HG03196 (cell line): Measurements from ENCODE around the gene SEPTIN14.
"Not testable (repeated sequence)": the region's sequence is repeated elsewhere in the genome, so short reads cannot be mapped to it uniquely, and the experiment has no call there.

Source experiments
- ATAC-seq: cut with Tn5 transposase; IDR thresholded peaks from one replicate; pipeline ENCODE4 v1.9.1; 2021; ENCODE audit not compliant: unreplicated experiment

The SEPTIN14 gene

GRCh38 chr7:55785444-55785843, 77.1 kb downstream of the SEPTIN14 start:
- ATAC-seq: not testable (repeated sequence)

GRCh38 chr7:55784151-55784550, 78.4 kb downstream of the SEPTIN14 start:
- no peak for ATAC-seq

- no peak for ATAC-seq
Measured at GRCh38 chr7:55778631-55779030, 83.9 kb downstream of the SEPTIN14 start.

- no peak for ATAC-seq
Measured at GRCh38 chr7:55776196-55776595, 86.4 kb downstream of the SEPTIN14 start.

- ATAC-seq: no peak
Measured at GRCh38 chr7:55775051-55775420, 87.5 kb downstream of the SEPTIN14 start.

GRCh38 chr7:55774327-55775050, 88.1 kb downstream of the SEPTIN14 start:
- no peak for ATAC-seq

- no peak for ATAC-seq
Measured at GRCh38 chr7:55770778-55771177, 91.8 kb downstream of the SEPTIN14 start.

- ATAC-seq: not testable (repeated sequence)
Measured at GRCh38 chr7:55753274-55753862, 109.2 kb downstream of the SEPTIN14 start.

GRCh38 chr7:55744706-55745105, 117.8 kb downstream of the SEPTIN14 start:
- not testable (repeated sequence) for ATAC-seq
